DOHH2 (cell line): ENCODE results near the gene ASIC3.

ENCODE experiments used
- H3F3A ChIP-seq: fragments of 200-600 bp; sonication (generic), shearing (Covaris generic); 2 replicates; pipeline ENCODE4 v1.6.0; 2016; ENCODE audit warnings: antibody characterized with exemption, mild to moderate bottlenecking; ENCODE audit not compliant: control insufficient read depth, insufficient read depth
- H3K27ac ChIP-seq: fragments of 200-600 bp; sonication (generic); 2 replicates; pipeline ENCODE4 v1.5.1; 2014; ENCODE audit warnings: low read depth, mild to moderate bottlenecking, low read length, moderate library complexity
- H3K27me3 ChIP-seq: fragments of 200-600 bp; sonication (generic); 2 replicates; pipeline ENCODE4 v1.6.1; 2014; ENCODE audit warnings: mild to moderate bottlenecking, low read length, mixed read lengths; ENCODE audit not compliant: control insufficient read depth
- H3K36me3 ChIP-seq: fragments of 200-600 bp; sonication (generic); 2 replicates; pipeline ENCODE4 v1.6.1; 2014; ENCODE audit warnings: mild to moderate bottlenecking, low read length, moderate library complexity, mixed read lengths; ENCODE audit not compliant: control insufficient read depth
- H3K4me1 ChIP-seq: fragments of 200-600 bp; sonication (generic); 2 replicates; pipeline ENCODE4 v1.6.1; 2014; ENCODE audit warnings: mild to moderate bottlenecking, low read length, mixed read lengths; ENCODE audit not compliant: control insufficient read depth
- H3K4me2 ChIP-seq: fragments of 200-600 bp; sonication (generic); 2 replicates; pipeline ENCODE4 v1.6.0; 2014; ENCODE audit warnings: mild to moderate bottlenecking, low read length, moderate library complexity
- H3K4me3 ChIP-seq: fragments of 200-600 bp; sonication (generic); 2 replicates; pipeline ENCODE4 v1.5.1; 2014; ENCODE audit warnings: mild to moderate bottlenecking, low read length, mixed read lengths
- H3K79me2 ChIP-seq: fragments of 200-600 bp; sonication (generic); 2 replicates; pipeline ENCODE4 v1.6.1; 2014; ENCODE audit warnings: mild to moderate bottlenecking, low read length, mixed read lengths; ENCODE audit not compliant: control insufficient read depth
- H3K9me2 ChIP-seq: fragments of 200-600 bp; sonication (generic); replicated peaks from 2 replicates; pipeline ENCODE4 v1.6.1; 2014; ENCODE audit warnings: mild to moderate bottlenecking, low read length, mixed read lengths; ENCODE audit not compliant: control insufficient read depth
- H3K9me3 ChIP-seq: fragments of 200-600 bp; sonication (generic); 2 replicates; pipeline ENCODE4 v1.6.1; 2014; ENCODE audit warnings: antibody characterized with exemption, low read length, mixed read lengths; ENCODE audit not compliant: control insufficient read depth, insufficient read depth
- H4K20me1 ChIP-seq: fragments of 200-600 bp; sonication (generic); 2 replicates; pipeline ENCODE4 v1.6.0; 2014; ENCODE audit warnings: low read depth, mild to moderate bottlenecking, antibody characterized with exemption, low read length, moderate library complexity; ENCODE audit not compliant: control insufficient read depth, insufficient read depth
- EZH2phosphoT487 ChIP-seq: fragments of 200-600 bp; sonication (generic); IDR thresholded peaks from 2 replicates; pipeline ENCODE4 v1.6.1; 2017; ENCODE audit warnings: borderline replicate concordance, mild to moderate bottlenecking, antibody characterized with exemption, low read length, moderate library complexity, mixed read lengths
- TF ChIP-seq, protein P1 (sequence below): fragments of 200-600 bp; sonication (generic); IDR thresholded peaks from one replicate; pipeline ENCODE4 v1.5.1; 2014; ENCODE audit warnings: antibody characterized with exemption, mild to moderate bottlenecking, low read depth, low read length; ENCODE audit not compliant: poor library complexity, severe bottlenecking

Gene ASIC3

DNA sequence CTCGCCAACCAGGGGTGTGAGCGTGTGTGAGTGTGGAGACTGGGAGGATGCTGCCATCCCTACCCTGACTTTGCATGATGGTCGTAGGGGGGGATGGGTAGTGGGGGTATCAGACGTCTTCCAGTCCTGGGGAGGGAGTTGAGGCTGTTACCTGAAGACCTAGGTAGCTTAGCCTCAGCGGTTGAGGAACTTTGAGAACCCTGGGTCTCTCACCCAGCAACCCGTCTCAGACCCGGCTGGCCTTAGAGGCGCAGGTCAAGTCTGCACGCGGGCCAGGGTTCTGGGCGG is 13.7 kb downstream of the ASIC3 start:
- Histone ChIP-seq H3K27me3 (no peaks in the 10 kb centered on the region), H4K20me1 (peaks cover 7% of the 10 kb centered on the region; the same call in 1 of the 2 replicates), H3K4me1 (peaks cover 27% of the 10 kb centered on the region), H3K27ac (no peak overlapping the region), H3F3A (peaks cover 7% of the 10 kb centered on the region), H3K4me3 (no peak overlapping the region), H3K36me3 (peaks cover 49% of the 10 kb centered on the region), H3K9me3 (no peaks in the 10 kb centered on the region), H3K4me2 (no peak overlapping the region), H3K9me2 (no peaks in the 10 kb centered on the region), H3K79me2 (peaks cover 30% of the 10 kb centered on the region)
- no peak for TF ChIP-seq EZH2phosphoT487
- TF ChIP-seq, protein P1, sequence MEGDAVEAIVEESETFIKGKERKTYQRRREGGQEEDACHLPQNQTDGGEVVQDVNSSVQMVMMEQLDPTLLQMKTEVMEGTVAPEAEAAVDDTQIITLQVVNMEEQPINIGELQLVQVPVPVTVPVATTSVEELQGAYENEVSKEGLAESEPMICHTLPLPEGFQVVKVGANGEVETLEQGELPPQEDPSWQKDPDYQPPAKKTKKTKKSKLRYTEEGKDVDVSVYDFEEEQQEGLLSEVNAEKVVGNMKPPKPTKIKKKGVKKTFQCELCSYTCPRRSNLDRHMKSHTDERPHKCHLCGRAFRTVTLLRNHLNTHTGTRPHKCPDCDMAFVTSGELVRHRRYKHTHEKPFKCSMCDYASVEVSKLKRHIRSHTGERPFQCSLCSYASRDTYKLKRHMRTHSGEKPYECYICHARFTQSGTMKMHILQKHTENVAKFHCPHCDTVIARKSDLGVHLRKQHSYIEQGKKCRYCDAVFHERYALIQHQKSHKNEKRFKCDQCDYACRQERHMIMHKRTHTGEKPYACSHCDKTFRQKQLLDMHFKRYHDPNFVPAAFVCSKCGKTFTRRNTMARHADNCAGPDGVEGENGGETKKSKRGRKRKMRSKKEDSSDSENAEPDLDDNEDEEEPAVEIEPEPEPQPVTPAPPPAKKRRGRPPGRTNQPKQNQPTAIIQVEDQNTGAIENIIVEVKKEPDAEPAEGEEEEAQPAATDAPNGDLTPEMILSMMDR, result no peak

DNA sequence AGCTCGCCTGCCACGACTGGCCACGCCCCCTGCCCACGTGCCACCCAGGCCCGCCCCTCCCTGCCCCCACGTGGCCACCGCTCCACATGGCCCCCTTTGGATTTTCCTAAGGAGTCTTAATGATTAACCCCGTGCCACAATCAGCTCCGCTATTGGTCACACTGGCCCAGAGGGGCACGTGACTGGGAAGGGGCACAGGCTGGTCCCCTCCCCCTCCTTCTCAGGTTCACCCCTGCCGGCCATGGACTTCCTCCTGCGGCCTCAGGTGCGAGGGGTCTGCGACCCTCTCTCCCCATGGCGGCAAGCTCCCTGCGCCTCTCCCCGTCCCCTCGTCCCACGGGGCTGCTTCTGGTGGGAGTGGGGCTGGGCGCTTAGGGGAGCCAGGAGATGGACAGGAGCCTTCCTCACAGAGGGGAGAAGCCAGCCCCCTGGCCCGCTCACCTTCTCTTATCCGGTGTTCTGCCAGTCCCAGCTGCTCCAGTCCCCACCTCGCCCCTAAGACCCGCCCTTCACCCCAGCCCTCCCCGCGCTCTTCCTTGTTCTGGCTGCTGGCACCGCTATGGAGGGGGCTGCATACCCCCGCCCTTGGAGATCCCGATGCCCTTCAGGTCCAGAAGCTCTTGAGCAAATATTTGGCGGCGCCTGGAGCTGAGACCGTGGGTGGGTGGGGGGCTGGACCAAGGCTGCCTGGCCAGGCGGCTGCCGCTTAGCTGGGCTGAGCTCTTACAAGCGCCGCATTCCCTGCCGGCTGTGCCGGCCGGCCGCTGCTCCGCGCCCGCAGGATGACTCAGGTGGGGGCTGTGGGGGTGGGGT is 14.3 kb downstream of the ASIC3 start:
- Histone ChIP-seq H3K4me2 (no peak overlapping the region), H3K4me3 (no peak overlapping the region), H3K4me1 (peaks cover 23% of the 10 kb centered on the region), H3K27me3 (no peaks in the 10 kb centered on the region), H3K27ac (no peak overlapping the region), H3K9me3 (no peaks in the 10 kb centered on the region), H3K36me3 (peaks cover 55% of the 10 kb centered on the region), H3K79me2 (peaks cover 30% of the 10 kb centered on the region), H3K9me2 (no peaks in the 10 kb centered on the region), H3F3A (peaks cover 7% of the 10 kb centered on the region), H4K20me1 (peaks cover 7% of the 10 kb centered on the region; the same call in 1 of the 2 replicates)
- TF ChIP-seq, protein P1, result no peak
- no peak for TF ChIP-seq EZH2phosphoT487

DNA sequence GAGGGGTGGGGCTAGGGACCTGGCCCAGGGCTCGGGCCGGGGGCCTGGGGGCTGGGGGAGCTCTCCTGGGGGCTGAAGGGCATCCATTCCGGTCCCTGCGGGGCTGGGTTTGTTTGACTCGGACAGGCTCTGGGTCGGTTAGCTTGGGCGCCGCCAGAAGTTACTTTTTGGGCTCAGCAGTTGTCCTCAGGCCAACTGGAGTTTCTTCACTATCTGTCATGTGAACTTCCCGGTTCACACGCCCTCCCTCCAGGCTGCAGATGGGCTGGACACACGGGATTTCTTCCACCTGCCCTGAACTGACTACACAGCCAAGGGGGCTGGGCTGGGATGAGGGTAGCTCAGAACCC is 14.9 kb downstream of the ASIC3 start:
- peaks cover 30% of the 10 kb centered on the region for H3K79me2 ChIP-seq
- peaks cover 7% of the 10 kb centered on the region; the same call in 1 of the 2 replicates for H4K20me1 ChIP-seq
- H3K4me3 ChIP-seq, result no peak overlapping the region
- no peak overlapping the region for H3K4me2 ChIP-seq
- H3K27ac ChIP-seq, result no peak overlapping the region
- H3F3A ChIP-seq, result peaks cover 7% of the 10 kb centered on the region
- H3K36me3 ChIP-seq, result peaks cover 61% of the 10 kb centered on the region
- TF ChIP-seq, protein P1, result no peak
- TF ChIP-seq EZH2phosphoT487, result no peak
- H3K9me3 ChIP-seq, result no peaks in the 10 kb centered on the region
- no peaks in the 10 kb centered on the region for H3K27me3 ChIP-seq
- peaks cover 22% of the 10 kb centered on the region for H3K4me1 ChIP-seq
- H3K9me2 ChIP-seq, result no peaks in the 10 kb centered on the region
